Spleen (tissue), 11 donors: ENCODE data around the gene DUOXA2. TPM values are rescaled to one million over a fixed set of nuclear protein-coding genes. Genes with fewer than 3 reads are reported as not detected.

Experiments
- DNase-seq: peaks from one replicate; pipeline ENCODE4 v3.0.0-alpha.2; 2020
- H3K27ac ChIP-seq, 8 donors: fragments of 200-600 bp; sonication (generic) in 7 of 8; 1 replicate in 4 of 8; 2 replicates in 4 of 8; pipeline versions ENCODE4 v1.5.0 to v1.8.0; 2016 to 2021; ENCODE audit warnings: inconsistent platforms in 4 of 8, mild to moderate bottlenecking in 4 of 8, moderate library complexity in 1 of 8
- H3K27me3 ChIP-seq, 7 donors: fragments of 200-600 bp; sonication (generic) in 6 of 7; replicated peaks in 1 of 7; 1 replicate in 4 of 7; 2 replicates in 3 of 7; pipeline versions ENCODE4 v1.5.0 to v1.8.0; 2016 to 2021; ENCODE audit warnings: inconsistent platforms in 3 of 7, mild to moderate bottlenecking in 1 of 7
- H3K36me3 ChIP-seq, 6 donors: fragments of 200-600 bp; sonication (generic) in 5 of 6; 1 replicate in 4 of 6; 2 replicates in 2 of 6; pipeline versions ENCODE4 v1.5.0 to v1.8.0; 2016 to 2021; ENCODE audit warnings: inconsistent platforms in 2 of 6
- H3K4me1 ChIP-seq, 6 donors: fragments of 200-600 bp; sonication (generic) in 5 of 6; 1 replicate in 3 of 6; 2 replicates in 3 of 6; pipeline versions ENCODE4 v1.5.0 to v1.8.0; 2016 to 2021; ENCODE audit warnings: inconsistent platforms in 3 of 6
- H3K4me3 ChIP-seq, 8 donors: fragments of 200-600 bp; sonication (generic) in 7 of 8; 1 replicate in 4 of 8; 2 replicates in 4 of 8; pipeline versions ENCODE4 v1.5.0 to v1.8.0; 2016 to 2021; ENCODE audit warnings: inconsistent platforms in 4 of 8, mild to moderate bottlenecking in 4 of 8, moderate library complexity in 2 of 8
- H3K9me3 ChIP-seq, 8 donors: fragments of 200-600 bp; sonication (generic) in 7 of 8; 1 replicate in 4 of 8; 2 replicates in 4 of 8; pipeline versions ENCODE4 v1.5.0 to v1.8.0; 2016 to 2021; ENCODE audit warnings: inconsistent platforms in 4 of 8
- CTCF ChIP-seq, 11 experiments: fragments of 200-600 bp in 7 of 11; fragments of 450-650 bp in 4 of 11; sonication (generic) in 4 of 11; IDR thresholded peaks in 8 of 11; conservative IDR thresholded peaks in 3 of 11; 1 replicate in 7 of 11; 2 replicates in 4 of 11; pipeline versions ENCODE4 v1.4.0 to v1.8.0; 2016 to 2021; ENCODE audit warnings: antibody characterized with exemption in 11 of 11, inconsistent platforms in 4 of 11, mild to moderate bottlenecking in 1 of 11
- POLR2A ChIP-seq, 3 donors: fragments of 450-650 bp; IDR thresholded peaks; one replicate each; pipeline ENCODE4 v1.5.1; 2017; ENCODE audit warnings: antibody characterized with exemption in 3 of 3, mild to moderate bottlenecking in 1 of 3
- POLR2AphosphoS5 ChIP-seq, 3 donors: sonication (generic); formaldehyde crosslinking; IDR thresholded peaks; one replicate each; pipeline ENCODE4 v1.5.1; 2017; ENCODE audit warnings: antibody characterized with exemption in 3 of 3
- WGBS, 5 donors: extraction: QIAGEN DNeasy Blood & Tissue Kit in 3 of 5; methylation state at CpG; one replicate each; pipeline versions ENCODE4 v1.1.5 to v1.1.7; 2013 to 2018; 5-methylcytosine and 5-hydroxymethylcytosine counted together
- intact Hi-C: fragments of 100-400 bp; cut with DNase I; formaldehyde crosslinking; loops from one replicate; pipeline ENCODE4 v1.15.0; 2023; ENCODE audit warnings: low total_unique reads
- polyA plus RNA-seq, 3 donors: library from polyadenylated mRNA; stranded (reverse); fragments of 200-250 nt; gene quantifications; one replicate each; pipeline ENCODE4 v1.2.1, GENCODE V29; 2013
- total RNA-seq, 7 donors: library from RNA; depleted of rRNA in 3 of 7; stranded (reverse); fragments of >200 nt in 3 of 7; fragmentation: NEBNext Ultra II Directional in 4 of 7; extraction: Animal tissue kit (Norgen Biotek cat#: 25700) in 4 of 7; gene quantifications; one replicate each; pipeline versions ENCODE4 v1.1.0 to v1.2.1, GENCODE V29; 2016 to 2021
- donor health status: healthy with polysubstance abuse.
- donor health status: DM: no; HTN: no; CAD: no; lungs with moderate emphysema.
- donor health status: DM: no; HTN: no; CAD: no.
- donor health status: Bipolar disorder and iron deficiency.
- donor health status: healthy.
- donor health status: DM: no; HTN: no; CAD: no.
- donor health status: DM: yes; HTN: yes; CAD: no.

The DUOXA2 gene
- total and polyA plus RNA-seq, 10 donors: 0.06 TPM; not detected in 9

DNA sequence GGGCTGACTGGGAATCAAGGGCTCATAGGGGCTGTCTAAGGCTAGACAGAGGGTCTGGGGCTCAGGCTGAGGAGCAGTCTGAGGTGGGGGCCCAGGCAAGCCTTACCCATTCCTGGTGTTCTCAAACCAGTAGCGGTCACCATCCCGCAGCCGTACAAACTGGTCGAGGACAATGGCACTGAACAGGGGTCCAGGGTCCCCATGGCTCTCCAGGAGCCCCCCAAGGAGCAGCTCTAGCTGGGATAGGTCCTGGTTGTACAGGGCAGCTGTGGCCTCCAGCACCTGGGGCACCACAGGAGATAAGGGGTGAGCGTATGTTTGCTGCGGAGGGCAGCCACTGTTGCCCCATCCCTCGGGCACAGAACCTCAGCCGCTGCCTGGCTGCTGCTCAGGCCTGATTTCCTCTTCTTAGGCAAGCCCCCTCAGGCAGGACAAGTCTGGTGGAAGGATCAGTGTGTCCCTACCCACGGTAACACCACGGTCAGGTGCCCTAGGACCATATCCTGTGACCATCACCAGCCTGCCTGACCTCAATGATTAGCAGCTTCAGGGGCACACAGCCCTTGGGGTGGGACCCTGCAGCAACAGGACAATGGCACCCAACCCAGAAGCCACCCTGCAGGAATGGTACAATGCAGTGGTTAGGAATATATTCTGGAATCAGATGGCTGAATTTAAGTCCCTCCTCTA lies 6.0 kb upstream of the DUOXA2 start:
- Histone ChIP-seq H3K36me3 (no peaks in the 10 kb centered on the region), H3K4me1 (peaks cover 7 to 19% (median 15%) of the 10 kb centered on the region in 6 donors), H3K9me3 (no peaks in the 10 kb centered on the region), H3K4me3 (no peak overlapping the region), H3K27me3 (peaks cover 12 to 73% (median 42%) of the 10 kb centered on the region in 7 donors), H3K27ac (no peak overlapping the region)
- WGBS, 5 donors: 84 to 94% (median 89%) methylated on average over 7 to 10 of the region's 10 CpGs
- TF ChIP-seq POLR2A (IDR thresholded peaks at IDR 0.05) (no peak), CTCF (IDR thresholded peaks at IDR 0.05 in 8 of 11, conservative IDR thresholded peaks at IDR 0.05 in 3 of 11) (no peak), POLR2AphosphoS5 (IDR thresholded peaks at IDR 0.05) (no peak)
- intact Hi-C loops: no loop called here
- no peak for DNase-seq

- no peaks in the 10 kb centered on the region for H3K36me3 ChIP-seq
- H3K4me3 ChIP-seq: no peak overlapping the region
- TF ChIP-seq POLR2A (IDR thresholded peaks at IDR 0.05) (no peak), POLR2AphosphoS5 (IDR thresholded peaks at IDR 0.05) (no peak), CTCF (IDR thresholded peaks at IDR 0.05 in 8 of 11, conservative IDR thresholded peaks at IDR 0.05 in 3 of 11) (no peak)
- intact Hi-C loops: no loop called here
- H3K27me3 ChIP-seq: peaks cover 16 to 95% (median 64%) of the 10 kb centered on the region in 7 donors
- H3K27ac ChIP-seq: no peak overlapping the region
- no peaks in the 10 kb centered on the region for H3K9me3 ChIP-seq
- DNase-seq: no peak
- H3K4me1 ChIP-seq: peaks cover 14 to 37% (median 31%) of the 10 kb centered on the region in 6 donors
- WGBS, 5 donors: 33 to 42% (median 36%) methylated on average over 11 of the region's 11 CpGs
Observed at GRCh38 chr15:45110256-45110820, 3.8 kb upstream of the DUOXA2 start.

DNA sequence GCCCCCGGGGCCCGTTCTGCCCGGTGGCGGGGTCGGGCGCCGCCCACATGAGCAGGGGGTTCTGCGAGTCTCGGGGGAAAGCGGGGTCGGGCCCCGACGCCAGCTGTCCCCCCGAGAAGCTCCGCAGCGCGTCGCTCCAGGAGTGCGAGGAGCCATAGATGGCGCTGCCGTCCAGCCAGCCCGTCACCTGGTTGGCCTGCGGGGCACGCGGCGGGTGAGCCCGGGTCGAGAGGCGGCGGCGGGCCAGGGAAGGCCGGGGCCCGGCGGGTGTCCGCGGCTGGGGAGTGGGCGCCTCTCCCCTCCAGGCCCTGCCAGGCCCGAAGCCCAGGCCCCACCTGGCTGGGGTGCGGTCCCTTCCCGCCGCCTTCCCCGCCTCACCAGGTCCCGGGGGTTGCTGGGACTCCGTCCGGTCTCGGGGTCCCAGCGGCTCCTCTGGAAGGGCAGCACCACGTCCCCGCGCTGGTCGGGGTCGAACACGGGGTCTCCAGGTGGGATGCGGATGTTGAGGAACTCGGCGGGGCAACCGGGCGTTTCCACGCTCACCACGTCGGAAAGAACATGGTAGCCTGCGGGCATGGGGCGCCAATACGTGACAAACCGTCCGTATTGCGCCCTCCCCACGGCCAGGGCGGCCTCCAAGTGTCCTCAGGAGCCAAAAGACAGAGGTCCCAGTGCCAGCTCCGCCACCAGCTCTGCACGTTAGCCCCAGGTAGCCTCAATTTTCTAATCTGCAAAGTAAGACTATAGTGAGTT lies 2.6 kb upstream of the DUOXA2 start:
- WGBS, 5 donors: 5 to 16% (median 11%) methylated on average over 19 to 71 of the region's 71 CpGs
- DNase-seq: no peak
- no peak overlapping the region for H3K27ac ChIP-seq
- TF ChIP-seq CTCF (IDR thresholded peaks at IDR 0.05 in 8 of 11, conservative IDR thresholded peaks at IDR 0.05 in 3 of 11): no peak
- TF ChIP-seq POLR2A (IDR thresholded peaks at IDR 0.05): no peak
- no peak for TF ChIP-seq POLR2AphosphoS5 (IDR thresholded peaks at IDR 0.05)
- no peaks in the 10 kb centered on the region for H3K36me3 ChIP-seq
- no peaks in the 10 kb centered on the region for H3K9me3 ChIP-seq
- peaks cover 18 to 96% (median 76%) of the 10 kb centered on the region in 7 donors for H3K27me3 ChIP-seq
- peaks cover 17 to 44% (median 36%) of the 10 kb centered on the region in 6 donors for H3K4me1 ChIP-seq
- peak overlapping the region in 1 of 8 donors; percentile 54 for H3K4me3 ChIP-seq
- intact Hi-C loops: no loop called here
